HepG2 (cell line): Measurements from ENCODE around the gene TMEM178A. TPM values are rescaled to one million over a fixed set of nuclear protein-coding genes. Genes with fewer than 3 reads are reported as not detected.
"Not testable (repeated sequence)": the region's sequence is repeated elsewhere in the genome, so short reads cannot be mapped to it uniquely, and the experiment has no call there.

Experiments
- ATAC-seq: fragments of 200-7000 bp; cut with Tn5 transposase; 3 replicates; pipeline ENCODE4 v1.9.1; 2020; ENCODE audit warnings: mild to moderate bottlenecking, moderate library complexity
- BruUV-seq: library from RNA; stranded (reverse); fragments of 400-500 nt; replicated peaks from 2 replicates; lab custom pipeline; 2021; lab: Mats Ljungman, UMichigan
- CTCF ChIA-PET: fragments of 300-600 bp; formaldehyde crosslinking; extraction: SDS; loops from one replicate; lab custom pipeline; 2021; ENCODE audit warnings: low total read pairs, inconsistent platforms, low intra/inter-chr PET ratio; lab: Yijun Ruan, JAX
- POLR2A ChIA-PET: fragments of 350-600 bp; sonication (Branson Sonifier 250); formaldehyde crosslinking; loops from one replicate; lab custom pipeline; 2020; ENCODE audit warnings: antibody characterized with exemption, inconsistent platforms; lab: Yijun Ruan, JAX
- DNase-seq: peaks from one replicate; pipeline ENCODE4 v3.0.0-alpha.2; 2015; ENCODE audit warnings: low spot score
- FAIRE-seq: peaks from 3 replicates; lab custom pipeline; 2011; peaks lifted over from hg19 to GRCh38; lab: Jason Lieb, UNC
- H2AFZ ChIP-seq: one replicate; pipeline ENCODE4 v1.6.1; 2011; ENCODE audit warnings: low read length, inconsistent platforms
- H3K27ac ChIP-seq: fragments of 300-600 bp; 3 replicates; pipeline ENCODE4 v1.8.0; 2011; ENCODE audit warnings: mixed run types, mild to moderate bottlenecking, mixed read lengths, low read length, inconsistent platforms; ENCODE audit not compliant: insufficient read depth; ENCODE audit errors: extremely low read length
- H3K27me3 ChIP-seq, 2 experiments: fragments of 200-600 bp in 1 of 2; 2 replicates in 1 of 2; 3 replicates in 1 of 2; pipeline versions ENCODE4 v1.6.0 to v1.8.0; 2011; ENCODE audit warnings: low read length in 2 of 2, mild to moderate bottlenecking in 2 of 2, moderate library complexity in 2 of 2, inconsistent platforms in 1 of 2; ENCODE audit not compliant: insufficient read depth in 2 of 2, control insufficient read depth in 1 of 2
- H3K36me3 ChIP-seq, 2 experiments: fragments of 200-600 bp in 1 of 2; replicated peaks in 1 of 2; 2 replicates in 1 of 2; 3 replicates in 1 of 2; pipeline versions ENCODE4 v1.5.1 to v1.8.0; 2011; ENCODE audit warnings: low read length in 2 of 2, inconsistent platforms in 1 of 2; ENCODE audit not compliant: insufficient read depth in 2 of 2, control insufficient read depth in 1 of 2
- H3K4me1 ChIP-seq: 2 replicates; pipeline ENCODE4 v1.5.1; 2012; ENCODE audit warnings: low read length, inconsistent platforms; ENCODE audit not compliant: insufficient read depth
- H3K4me2 ChIP-seq: 2 replicates; pipeline ENCODE4 v1.6.0; 2011; ENCODE audit warnings: low read depth, low read length, inconsistent platforms
- H3K4me3 ChIP-seq, 3 experiments: fragments of 200-600 bp in 1 of 3; sonication (generic), shearing (Covaris generic) in 1 of 3; replicated peaks in 1 of 3; 2 replicates each; pipeline ENCODE4 v1.5.1; 2011 to 2016; ENCODE audit warnings: low read length in 3 of 3, inconsistent platforms in 2 of 3, low read depth in 2 of 3, mild to moderate bottlenecking in 2 of 3, control low read depth in 1 of 3, mixed read lengths in 1 of 3; ENCODE audit not compliant: insufficient read depth in 1 of 3
- H3K79me2 ChIP-seq: one replicate; pipeline ENCODE4 v1.6.1; 2011; ENCODE audit warnings: low read length, inconsistent platforms; ENCODE audit not compliant: insufficient read depth
- H3K9ac ChIP-seq: 2 replicates; pipeline ENCODE4 v1.6.0; 2011; ENCODE audit warnings: mild to moderate bottlenecking, low read depth, low read length, inconsistent platforms; ENCODE audit not compliant: insufficient read depth
- H3K9me3 ChIP-seq: 2 replicates; pipeline ENCODE4 v1.5.1; 2012; ENCODE audit warnings: mild to moderate bottlenecking, low read length
- H4K20me1 ChIP-seq: 2 replicates; pipeline ENCODE4 v1.6.0; 2011; ENCODE audit warnings: inconsistent platforms, mild to moderate bottlenecking, low read length, moderate library complexity; ENCODE audit not compliant: insufficient read depth
- BRCA1 ChIP-seq: sonication (generic); formaldehyde crosslinking; IDR thresholded peaks from 2 replicates; pipeline ENCODE4 v1.4.0; 2020; ENCODE audit warnings: missing genetic modification reagents
- DZIP1 ChIP-seq: sonication (generic); formaldehyde crosslinking; IDR thresholded peaks from 2 replicates; pipeline ENCODE4 v1.5.0; 2020; ENCODE audit warnings: mild to moderate bottlenecking, missing genetic modification reagents
- LCORL ChIP-seq, 2 experiments: fragments of 450-650 bp in 1 of 2; sonication (generic) in 1 of 2; formaldehyde crosslinking in 1 of 2; IDR thresholded peaks; 2 replicates each; pipeline versions ENCODE4 v1.5.0 to v1.6.1; 2017 to 2020; ENCODE audit warnings: antibody characterized with exemption in 1 of 2, missing genetic modification reagents in 1 of 2
- PAWR ChIP-seq: sonication (generic); formaldehyde crosslinking; IDR thresholded peaks from 2 replicates; pipeline ENCODE4 v1.4.0; 2020; ENCODE audit warnings: missing genetic modification reagents, mild to moderate bottlenecking, borderline replicate concordance
- PBX3 ChIP-seq: sonication (generic); formaldehyde crosslinking; IDR thresholded peaks from 2 replicates; pipeline ENCODE4 v1.8.1; 2023; ENCODE audit warnings: missing genetic modification reagents, inconsistent platforms, borderline replicate concordance
- WGBS: methylation state at CpG from one replicate; pipeline ENCODE4 v1.1.6; 2017; ENCODE audit warnings: low lambda C conversion rate; 5-methylcytosine and 5-hydroxymethylcytosine counted together
- in situ Hi-C: cut with HindIII; loops from 2 replicates; pipeline ENCODE4 v1.10.0; 2017; ENCODE audit warnings: low pct_unique_long_range_greater_than_20kb; ENCODE audit not compliant: extremely low pct_ligation_motif_present
- intact Hi-C: fragments of 100-400 bp; cut with micrococcal nuclease; formaldehyde crosslinking; loops from one replicate; pipeline ENCODE4 v1.10.0; 2022; ENCODE audit not compliant: unreplicated experiment
- polyA plus RNA-seq, 8 experiments: library from polyadenylated mRNA; depleted of rRNA in 3 of 8; stranded (reverse) in 7 of 8; unstranded in 1 of 8; fragments of >200 nt; fragmentation: Illumina TruSeq in 4 of 8; extraction: Trizol in 4 of 8; gene quantifications; 2 replicates each; pipeline versions ENCODE4 v1.2.1 to v1.2.3, GENCODE V29; 2011 to 2016; ENCODE audit warnings: low read depth in 4 of 8, missing spikeins in 1 of 8, mixed read lengths in 1 of 8; ENCODE audit not compliant: insufficient read depth in 1 of 8
- total RNA-seq, 5 experiments: library from RNA; depleted of rRNA; stranded (reverse); fragments of >200 nt; fragmentation: Illumina TruSeq; extraction: Trizol; gene quantifications; 2 replicates each; pipeline ENCODE4 v1.2.3, GENCODE V29; 2016; ENCODE audit warnings: low read depth in 1 of 5

The TMEM178A gene
- total and polyA plus RNA-seq, 2 of the 13 experiments (the other 11 are each of a cell fraction or from before 2014, with no cell fraction given), result 0.38 to 3.3 TPM

GRCh38 chr2:39656215-39656614, 9.5 kb upstream of the TMEM178A start:
- H3K4me1 ChIP-seq; H3K79me2 ChIP-seq; in situ Hi-C loops; CTCF ChIA-PET; H3K27ac ChIP-seq; H3K4me2 ChIP-seq; POLR2A ChIA-PET; H2AFZ ChIP-seq; H3K36me3 ChIP-seq; intact Hi-C loops; H3K4me3 ChIP-seq; FAIRE-seq; H4K20me1 ChIP-seq; H3K9ac ChIP-seq; ATAC-seq; DNase-seq; H3K9me3 ChIP-seq; BruUV-seq; TF ChIP-seq LCORL (CRISPR knock-in tag; IDR thresholded peaks at IDR 0.05): not testable (repeated sequence)
- WGBS, result 49% methylated on average over 2 of the region's 2 CpGs
- TF ChIP-seq LCORL (IDR thresholded peaks at IDR 0.05), result peak; percentile 82
- H3K27me3 ChIP-seq, result peaks cover 0 to 17% of the 10 kb centered on the region in 2 experiments; a peak in 2 of 5 replicates

DNA sequence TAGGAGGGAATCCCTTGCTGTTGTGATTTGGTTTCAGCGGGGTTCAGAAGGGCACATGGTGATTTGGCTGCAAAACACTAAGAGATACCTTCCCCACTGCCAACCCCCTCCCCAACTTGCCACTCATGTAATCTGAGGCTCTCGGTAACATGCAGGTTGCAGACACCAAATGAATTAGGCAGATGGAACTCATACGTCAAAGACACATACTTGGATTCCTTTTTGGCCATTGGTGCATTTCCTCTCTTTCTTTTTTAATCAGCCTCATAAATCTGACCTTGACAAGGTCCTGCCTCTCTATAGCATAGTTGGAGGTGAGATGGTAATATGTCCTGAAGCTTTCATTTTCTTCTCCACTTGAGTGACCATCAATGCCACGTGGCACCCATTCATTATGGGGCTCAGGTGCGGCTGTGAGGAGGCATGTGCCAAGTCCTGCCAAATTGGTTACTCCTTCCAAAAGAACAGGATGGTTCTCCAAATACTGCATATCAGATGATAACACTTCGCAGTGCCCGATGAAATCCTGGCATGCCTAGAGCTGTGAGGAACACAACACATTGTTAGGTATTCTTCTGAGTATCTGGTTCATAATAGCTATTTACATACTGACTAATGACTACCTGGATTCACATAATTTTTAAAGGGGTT, 8.3 kb upstream of the TMEM178A start:
- peaks cover 4% of the 10 kb centered on the region; the same call in 1 of the 2 replicates for H3K9me3 ChIP-seq
- whole genome bisulfite sequencing, result 48% methylated on average over 7 of the region's 7 CpGs
- intact Hi-C loops (no loop called here), in situ Hi-C loops (no loop called here)
- CTCF ChIA-PET, result no interaction called here
- H3K27me3 ChIP-seq, result peaks cover 0 to 17% of the 10 kb centered on the region in 2 experiments; a peak in 2 of 5 replicates
- FAIRE-seq (no peak), DNase-seq (no peak), ATAC-seq (no peak)
- H2AFZ ChIP-seq, result no peak overlapping the region
- H3K9ac ChIP-seq, result no peak overlapping the region
- no peak overlapping the region for H3K4me2 ChIP-seq
- POLR2A ChIA-PET, result no interaction called here
- no peak overlapping the region for H3K27ac ChIP-seq
- H3K79me2 ChIP-seq, result no peaks in the 10 kb centered on the region
- no TSS peak for BruUV-seq
- TF ChIP-seq BRCA1, result no peak
- no peak for TF ChIP-seq PAWR (CRISPR knock-in tag)
- no peak for TF ChIP-seq PBX3 (CRISPR knock-in tag)
- no peak for TF ChIP-seq DZIP1 (CRISPR knock-in tag)
- no peaks in the 10 kb centered on the region for H3K4me1 ChIP-seq
- H3K4me3 ChIP-seq, result no peak overlapping the region
- no peaks in the 10 kb centered on the region for H4K20me1 ChIP-seq
- H3K36me3 ChIP-seq, result no peaks in the 10 kb centered on the region
